DOHH2 (cell line): Measurements from ENCODE around the gene SLX4.

Source experiments
- H3F3A ChIP-seq: fragments of 200-600 bp; sonication (generic), shearing (Covaris generic); 2 replicates; pipeline ENCODE4 v1.6.0; 2016; ENCODE audit warnings: antibody characterized with exemption, mild to moderate bottlenecking; ENCODE audit not compliant: control insufficient read depth, insufficient read depth
- H3K27ac ChIP-seq: fragments of 200-600 bp; sonication (generic); 2 replicates; pipeline ENCODE4 v1.5.1; 2014; ENCODE audit warnings: low read depth, mild to moderate bottlenecking, low read length, moderate library complexity
- H3K27me3 ChIP-seq: fragments of 200-600 bp; sonication (generic); 2 replicates; pipeline ENCODE4 v1.6.1; 2014; ENCODE audit warnings: mild to moderate bottlenecking, low read length, mixed read lengths; ENCODE audit not compliant: control insufficient read depth
- H3K36me3 ChIP-seq: fragments of 200-600 bp; sonication (generic); 2 replicates; pipeline ENCODE4 v1.6.1; 2014; ENCODE audit warnings: mild to moderate bottlenecking, low read length, moderate library complexity, mixed read lengths; ENCODE audit not compliant: control insufficient read depth
- H3K4me1 ChIP-seq: fragments of 200-600 bp; sonication (generic); 2 replicates; pipeline ENCODE4 v1.6.1; 2014; ENCODE audit warnings: mild to moderate bottlenecking, low read length, mixed read lengths; ENCODE audit not compliant: control insufficient read depth
- H3K4me2 ChIP-seq: fragments of 200-600 bp; sonication (generic); 2 replicates; pipeline ENCODE4 v1.6.0; 2014; ENCODE audit warnings: mild to moderate bottlenecking, low read length, moderate library complexity
- H3K4me3 ChIP-seq: fragments of 200-600 bp; sonication (generic); 2 replicates; pipeline ENCODE4 v1.5.1; 2014; ENCODE audit warnings: mild to moderate bottlenecking, low read length, mixed read lengths
- H3K79me2 ChIP-seq: fragments of 200-600 bp; sonication (generic); 2 replicates; pipeline ENCODE4 v1.6.1; 2014; ENCODE audit warnings: mild to moderate bottlenecking, low read length, mixed read lengths; ENCODE audit not compliant: control insufficient read depth
- H3K9me2 ChIP-seq: fragments of 200-600 bp; sonication (generic); replicated peaks from 2 replicates; pipeline ENCODE4 v1.6.1; 2014; ENCODE audit warnings: mild to moderate bottlenecking, low read length, mixed read lengths; ENCODE audit not compliant: control insufficient read depth
- H3K9me3 ChIP-seq: fragments of 200-600 bp; sonication (generic); 2 replicates; pipeline ENCODE4 v1.6.1; 2014; ENCODE audit warnings: antibody characterized with exemption, low read length, mixed read lengths; ENCODE audit not compliant: control insufficient read depth, insufficient read depth
- H4K20me1 ChIP-seq: fragments of 200-600 bp; sonication (generic); 2 replicates; pipeline ENCODE4 v1.6.0; 2014; ENCODE audit warnings: low read depth, mild to moderate bottlenecking, antibody characterized with exemption, low read length, moderate library complexity; ENCODE audit not compliant: control insufficient read depth, insufficient read depth
- CTCF ChIP-seq: fragments of 200-600 bp; sonication (generic); IDR thresholded peaks from one replicate; pipeline ENCODE4 v1.5.1; 2014; ENCODE audit warnings: antibody characterized with exemption, mild to moderate bottlenecking, low read depth, low read length; ENCODE audit not compliant: poor library complexity, severe bottlenecking
- EZH2phosphoT487 ChIP-seq: fragments of 200-600 bp; sonication (generic); IDR thresholded peaks from 2 replicates; pipeline ENCODE4 v1.6.1; 2017; ENCODE audit warnings: borderline replicate concordance, mild to moderate bottlenecking, antibody characterized with exemption, low read length, moderate library complexity, mixed read lengths

SLX4 gene

GRCh38 chr16:3584412-3584811 lies 27.0 kb downstream of the SLX4 start:
- no peaks in the 10 kb centered on the region for H4K20me1 ChIP-seq
- peaks cover 76% of the 10 kb centered on the region for H3K36me3 ChIP-seq
- peaks cover 68% of the 10 kb centered on the region for H3K4me1 ChIP-seq
- H3K27me3 ChIP-seq = no peaks in the 10 kb centered on the region
- H3K27ac ChIP-seq = no peak overlapping the region
- no peak for TF ChIP-seq CTCF
- no peak for TF ChIP-seq EZH2phosphoT487
- H3F3A ChIP-seq = peaks cover 16% of the 10 kb centered on the region
- no peak overlapping the region for H3K4me3 ChIP-seq
- H3K9me3 ChIP-seq = no peaks in the 10 kb centered on the region
- H3K9me2 ChIP-seq = no peaks in the 10 kb centered on the region
- no peak overlapping the region for H3K4me2 ChIP-seq
- peaks cover 31% of the 10 kb centered on the region for H3K79me2 ChIP-seq

GRCh38 chr16:3583303-3584038 lies 27.9 kb downstream of the SLX4 start:
- Histone ChIP-seq H3K4me2 (no peak overlapping the region), H3K27me3 (no peaks in the 10 kb centered on the region), H3K79me2 (peaks cover 27% of the 10 kb centered on the region), H3K9me3 (no peaks in the 10 kb centered on the region), H3K27ac (no peak overlapping the region), H3K36me3 (peaks cover 67% of the 10 kb centered on the region), H3K4me1 (peaks cover 68% of the 10 kb centered on the region), H3K4me3 (no peak overlapping the region), H4K20me1 (no peaks in the 10 kb centered on the region), H3K9me2 (no peaks in the 10 kb centered on the region), H3F3A (peaks cover 20% of the 10 kb centered on the region)
- TF ChIP-seq EZH2phosphoT487 (no peak), CTCF (no peak)

GRCh38 chr16:3582276-3583165 lies 28.9 kb downstream of the SLX4 start:
- Histone ChIP-seq H3K36me3 (peaks cover 61% of the 10 kb centered on the region), H3K9me2 (no peaks in the 10 kb centered on the region), H3K79me2 (peaks cover 24% of the 10 kb centered on the region), H3K27me3 (no peaks in the 10 kb centered on the region), H4K20me1 (no peaks in the 10 kb centered on the region), H3K4me3 (no peak overlapping the region), H3K27ac (no peak overlapping the region), H3F3A (peaks cover 20% of the 10 kb centered on the region), H3K4me2 (no peak overlapping the region), H3K4me1 (peaks cover 68% of the 10 kb centered on the region), H3K9me3 (no peaks in the 10 kb centered on the region)
- no peak for TF ChIP-seq CTCF
- no peak for TF ChIP-seq EZH2phosphoT487
